GM21723 (cell line): Measurements from ENCODE around the gene PRG3.

ENCODE experiments used
- ATAC-seq: cut with Tn5 transposase; IDR thresholded peaks from one replicate; pipeline ENCODE4 v1.9.1; 2021; ENCODE audit warnings: mild to moderate bottlenecking, moderate library complexity; ENCODE audit not compliant: unreplicated experiment

PRG3 gene

GRCh38 chr11:57391539-57391938, 10.6 kb upstream of the PRG3 start:
- no peak for ATAC-seq

- ATAC-seq = no peak
Measured at GRCh38 chr11:57391111-57391510, 10.2 kb upstream of the PRG3 start.

GRCh38 chr11:57390535-57390934, 9.6 kb upstream of the PRG3 start, which contains the start of gene PRG2:
Gene PRG2 (minus strand): TSS chr11:57390650. CDS start chr11:57389944, 706 bp downstream.
- ATAC-seq = no peak

GRCh38 chr11:57387289-57388030, 6.5 kb upstream of the PRG3 start:
- ATAC-seq = no peak

GRCh38 chr11:57386178-57386940, 5.4 kb upstream of the PRG3 start:
- ATAC-seq = no peak

GRCh38 chr11:57379732-57380131, 1.2 kb downstream of the PRG3 start:
- ATAC-seq = no peak

GRCh38 chr11:57378186-57378585, 2.8 kb downstream of the PRG3 start:
- ATAC-seq = no peak

GRCh38 chr11:57377107-57377506, 3.8 kb downstream of the PRG3 start:
- ATAC-seq = no peak

- no peak for ATAC-seq
Measured at GRCh38 chr11:57376095-57377090, 4.6 kb downstream of the PRG3 start.

GRCh38 chr11:57375490-57375889, 5.5 kb downstream of the PRG3 start:
- no peak for ATAC-seq

- no peak for ATAC-seq
Measured at GRCh38 chr11:57374966-57375365, 6.0 kb downstream of the PRG3 start.

GRCh38 chr11:57373146-57373545, 7.8 kb downstream of the PRG3 start:
- no peak for ATAC-seq

- ATAC-seq = no peak
Measured at GRCh38 chr11:57370941-57371340, 10.0 kb downstream of the PRG3 start.

- no peak for ATAC-seq
Measured at GRCh38 chr11:57370251-57370650, 10.7 kb downstream of the PRG3 start.

GRCh38 chr11:57368845-57369232, 12.1 kb downstream of the PRG3 start:
- ATAC-seq = no peak

GRCh38 chr11:57368106-57368844, 12.7 kb downstream of the PRG3 start:
- ATAC-seq = no peak

GRCh38 chr11:57364851-57365660, 15.9 kb downstream of the PRG3 start:
- ATAC-seq = no peak

- no peak for ATAC-seq
Measured at GRCh38 chr11:57363131-57364080, 17.5 kb downstream of the PRG3 start.
